Panc1 (cell line): ENCODE results near the gene IGFBP7. TPM values are rescaled to one million over a fixed set of nuclear protein-coding genes. Genes with fewer than 3 reads are reported as not detected.
A peak's percentile ranks its signal among the peaks of the same experiment; 100 is the strongest.

Source experiments
- ATAC-seq: fragments of 200-7000 bp; cut with Tn5 transposase; 2 replicates; pipeline ENCODE4 v1.9.1; 2020; ENCODE audit warnings: mild to moderate bottlenecking, moderate library complexity
- Bru-seq: library from RNA; stranded (reverse); fragments of 400-500 nt; gene quantifications from one replicate; lab custom pipeline; 2021; lab: Mats Ljungman, UMichigan
- BruChase-seq, 2 experiments: library from RNA; stranded (reverse); fragments of 400-500 nt; gene quantifications; one replicate each; lab custom pipeline; 2021; lab: Mats Ljungman, UMichigan
- BruUV-seq: library from RNA; stranded (reverse); fragments of 400-500 nt; replicated peaks from 2 replicates; lab custom pipeline; 2021; lab: Mats Ljungman, UMichigan
- CTCF ChIA-PET: fragments of 300-600 bp; sonication (Branson Sonifier 250); formaldehyde crosslinking; loops from one replicate; lab custom pipeline; 2022; ENCODE audit warnings: antibody characterized with exemption; lab: Charles Lee
- POLR2A ChIA-PET: fragments of 300-600 bp; sonication (Branson Sonifier 250); formaldehyde crosslinking; loops from one replicate; lab custom pipeline; 2022; ENCODE audit warnings: antibody characterized with exemption; lab: Charles Lee
- DNase-seq: peaks from one replicate; pipeline ENCODE4 v3.0.0-alpha.2; 2010; ENCODE audit warnings: low read depth, low spot score
- H3K27ac ChIP-seq: 2 replicates; pipeline ENCODE4 v1.5.1; 2011; ENCODE audit warnings: mild to moderate bottlenecking, low read length, inconsistent platforms
- H3K27me3 ChIP-seq: fragments of 200-500 bp; sonication (Bioruptor generic); 2 replicates; pipeline ENCODE4 v1.6.0; 2014; ENCODE audit warnings: low read length, inconsistent platforms; ENCODE audit not compliant: control insufficient read depth, insufficient read depth
- H3K36me3 ChIP-seq: fragments of 200-500 bp; sonication (Bioruptor generic); 2 replicates; pipeline ENCODE4 v1.5.1; 2014; ENCODE audit warnings: inconsistent platforms, mild to moderate bottlenecking, low read length, moderate library complexity; ENCODE audit not compliant: control insufficient read depth, insufficient read depth
- H3K4me1 ChIP-seq: 2 replicates; pipeline ENCODE4 v1.5.1; 2011; ENCODE audit warnings: inconsistent platforms, mild to moderate bottlenecking, low read length, moderate library complexity; ENCODE audit not compliant: control insufficient read depth, insufficient read depth
- H3K4me3 ChIP-seq, 2 experiments: 2 replicates each; pipeline ENCODE4 v1.5.1; 2011 to 2012; ENCODE audit warnings: low read depth in 2 of 2, low read length in 2 of 2, mild to moderate bottlenecking in 2 of 2, inconsistent platforms in 1 of 2, moderate library complexity in 1 of 2
- H3K9me3 ChIP-seq: fragments of 200-500 bp; sonication (Bioruptor generic); 2 replicates; pipeline ENCODE4 v1.5.1; 2014; ENCODE audit warnings: low read depth, mild to moderate bottlenecking, inconsistent platforms, low read length, moderate library complexity; ENCODE audit not compliant: control insufficient read depth, insufficient read depth
- POLR2AphosphoS5 ChIP-seq: IDR thresholded peaks from 2 replicates; pipeline ENCODE4 v1.6.1; 2012; ENCODE audit warnings: mild to moderate bottlenecking, low read depth, low read length, moderate library complexity
- SIN3A ChIP-seq: IDR thresholded peaks from 2 replicates; pipeline ENCODE4 v1.6.1; 2012; ENCODE audit warnings: low read depth, mild to moderate bottlenecking, low read length, moderate library complexity, borderline replicate concordance; ENCODE audit not compliant: insufficient read depth
- TCF7L2 ChIP-seq: IDR thresholded peaks from 2 replicates; pipeline ENCODE4 v1.6.1; 2011; ENCODE audit warnings: mild to moderate bottlenecking, low read depth, low read length, inconsistent platforms
- in situ Hi-C: cut with HindIII; loops from 2 replicates; pipeline ENCODE4 v1.10.0; 2016; ENCODE audit warnings: low sequenced_read_pairs, low pct_unique_long_range_greater_than_20kb
- intact Hi-C: fragments of 100-400 bp; cut with micrococcal nuclease; formaldehyde crosslinking; loops from one replicate; pipeline ENCODE4 v1.10.0; 2022; ENCODE audit not compliant: unreplicated experiment
- long read RNA-seq: library from polyadenylated mRNA; unstranded; transcript quantifications from one replicate; pipeline ENCODE4 v2.0.0, GENCODE V29; 2021; ENCODE audit not compliant: unreplicated experiment
- polyA plus RNA-seq: library from polyadenylated mRNA; unstranded; fragments of >200 nt; gene quantifications from one replicate; pipeline ENCODE4 v1.2.1, GENCODE V29; 2012; ENCODE audit warnings: missing spikeins; ENCODE audit not compliant: insufficient read length
- total RNA-seq: library from RNA; stranded (reverse); gene quantifications from one replicate; pipeline ENCODE4 v1.2.1, GENCODE V29; 2021; ENCODE audit not compliant: unreplicated experiment
- TF ChIP-seq, protein P1 (sequence below): fragments of 450-650 bp; IDR thresholded peaks from 2 replicates; pipeline ENCODE4 v1.5.1; 2017; ENCODE audit warnings: mild to moderate bottlenecking
- TF ChIP-seq, protein P2 (sequence below), 2 experiments: IDR thresholded peaks; 2 replicates each; pipeline ENCODE4 v1.6.1; 2011 to 2012; ENCODE audit warnings: low read depth in 2 of 2, control low read depth in 1 of 2, low read length in 1 of 2, mild to moderate bottlenecking in 1 of 2, moderate library complexity in 1 of 2; ENCODE audit not compliant: insufficient read depth in 1 of 2

IGFBP7 gene, protein sequence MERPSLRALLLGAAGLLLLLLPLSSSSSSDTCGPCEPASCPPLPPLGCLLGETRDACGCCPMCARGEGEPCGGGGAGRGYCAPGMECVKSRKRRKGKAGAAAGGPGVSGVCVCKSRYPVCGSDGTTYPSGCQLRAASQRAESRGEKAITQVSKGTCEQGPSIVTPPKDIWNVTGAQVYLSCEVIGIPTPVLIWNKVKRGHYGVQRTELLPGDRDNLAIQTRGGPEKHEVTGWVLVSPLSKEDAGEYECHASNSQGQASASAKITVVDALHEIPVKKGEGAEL
- total RNA-seq = 9.5 TPM
- 4.8 TPM for polyA plus RNA-seq
- Bru-seq, nascent RNA = percentile 41 among the genes with signal in this experiment
- percentile 28 among the genes with signal in this experiment for BruChase-seq, experiment 1, labeled RNA remaining after a 2-hour chase
- BruChase-seq, experiment 2, labeled RNA remaining after a 6-hour chase = percentile 28 among the genes with signal in this experiment
- long read RNA-seq, partial matches to known transcripts = 2 of 5 reads
- long read RNA-seq, other reads (novel, unspliced or antisense) = 0 of 5 reads

DNA sequence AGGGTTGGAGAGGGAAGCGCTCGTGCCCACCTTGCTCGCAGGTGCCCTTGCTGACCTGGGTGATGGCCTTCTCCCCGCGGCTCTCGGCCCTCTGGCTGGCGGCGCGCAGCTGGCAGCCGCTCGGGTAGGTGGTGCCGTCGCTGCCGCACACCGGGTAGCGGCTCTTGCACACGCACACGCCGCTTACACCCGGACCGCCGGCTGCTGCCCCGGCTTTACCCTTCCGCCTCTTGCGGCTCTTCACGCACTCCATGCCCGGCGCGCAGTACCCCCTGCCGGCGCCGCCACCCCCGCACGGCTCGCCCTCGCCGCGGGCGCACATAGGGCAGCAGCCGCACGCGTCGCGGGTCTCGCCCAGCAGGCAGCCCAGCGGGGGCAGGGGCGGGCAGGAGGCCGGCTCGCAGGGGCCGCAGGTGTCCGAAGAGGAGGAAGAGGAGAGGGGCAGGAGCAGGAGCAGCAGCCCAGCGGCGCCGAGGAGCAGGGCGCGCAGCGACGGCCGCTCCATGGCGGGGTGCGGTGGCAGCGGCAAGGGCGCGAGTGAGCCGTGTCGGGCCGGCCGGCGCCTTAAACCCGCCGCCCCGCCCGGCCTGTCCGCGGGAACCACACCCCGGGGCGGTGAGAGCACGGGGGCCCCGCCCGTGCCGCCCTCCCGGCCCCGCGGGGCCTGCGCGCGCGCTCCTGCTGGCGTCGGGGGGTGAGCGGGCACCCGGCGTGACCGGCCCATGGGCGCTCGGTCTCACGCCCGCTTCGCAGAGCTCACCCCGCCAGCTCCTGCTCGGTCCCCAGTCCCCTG lies at the start of gene IGFBP7:
Gene IGFBP7, minus strand, starts transcription at position 539 of the 793 bp plus-strand sequence. Its CDS starts 34 bp downstream, at position 505.
- CTCF ChIA-PET = no interaction called here
- Histone ChIP-seq H3K4me3 (peak within 1 kb of the TSS; percentile 27 to 42), H3K27me3 (peaks cover 8% of the 10 kb centered on the region), H3K27ac (no peak within 1 kb of the TSS), H3K4me1 (no peaks in the 10 kb centered on the region), H3K36me3 (no peaks in the 10 kb centered on the region), H3K9me3 (no peaks in the 10 kb centered on the region)
- in situ Hi-C loops = no loop called here
- intact Hi-C loops = loop anchor here (10.0 kb wide), 1 partner anchor 1065 kb away; a partner anchor contains a TSS
- no TSS peak for BruUV-seq
- peak; percentile 71 for ATAC-seq
- POLR2A ChIA-PET = interaction anchor here (0.7 kb wide), 1 partner anchor 890 kb away, joined by 4 read pairs; no protein-coding TSS in a partner anchor
- TF ChIP-seq TCF7L2 (no peak), POLR2AphosphoS5 (no peak), SIN3A (no peak)
- TF ChIP-seq, protein P1, sequence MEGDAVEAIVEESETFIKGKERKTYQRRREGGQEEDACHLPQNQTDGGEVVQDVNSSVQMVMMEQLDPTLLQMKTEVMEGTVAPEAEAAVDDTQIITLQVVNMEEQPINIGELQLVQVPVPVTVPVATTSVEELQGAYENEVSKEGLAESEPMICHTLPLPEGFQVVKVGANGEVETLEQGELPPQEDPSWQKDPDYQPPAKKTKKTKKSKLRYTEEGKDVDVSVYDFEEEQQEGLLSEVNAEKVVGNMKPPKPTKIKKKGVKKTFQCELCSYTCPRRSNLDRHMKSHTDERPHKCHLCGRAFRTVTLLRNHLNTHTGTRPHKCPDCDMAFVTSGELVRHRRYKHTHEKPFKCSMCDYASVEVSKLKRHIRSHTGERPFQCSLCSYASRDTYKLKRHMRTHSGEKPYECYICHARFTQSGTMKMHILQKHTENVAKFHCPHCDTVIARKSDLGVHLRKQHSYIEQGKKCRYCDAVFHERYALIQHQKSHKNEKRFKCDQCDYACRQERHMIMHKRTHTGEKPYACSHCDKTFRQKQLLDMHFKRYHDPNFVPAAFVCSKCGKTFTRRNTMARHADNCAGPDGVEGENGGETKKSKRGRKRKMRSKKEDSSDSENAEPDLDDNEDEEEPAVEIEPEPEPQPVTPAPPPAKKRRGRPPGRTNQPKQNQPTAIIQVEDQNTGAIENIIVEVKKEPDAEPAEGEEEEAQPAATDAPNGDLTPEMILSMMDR = no peak
- TF ChIP-seq, protein P2, sequence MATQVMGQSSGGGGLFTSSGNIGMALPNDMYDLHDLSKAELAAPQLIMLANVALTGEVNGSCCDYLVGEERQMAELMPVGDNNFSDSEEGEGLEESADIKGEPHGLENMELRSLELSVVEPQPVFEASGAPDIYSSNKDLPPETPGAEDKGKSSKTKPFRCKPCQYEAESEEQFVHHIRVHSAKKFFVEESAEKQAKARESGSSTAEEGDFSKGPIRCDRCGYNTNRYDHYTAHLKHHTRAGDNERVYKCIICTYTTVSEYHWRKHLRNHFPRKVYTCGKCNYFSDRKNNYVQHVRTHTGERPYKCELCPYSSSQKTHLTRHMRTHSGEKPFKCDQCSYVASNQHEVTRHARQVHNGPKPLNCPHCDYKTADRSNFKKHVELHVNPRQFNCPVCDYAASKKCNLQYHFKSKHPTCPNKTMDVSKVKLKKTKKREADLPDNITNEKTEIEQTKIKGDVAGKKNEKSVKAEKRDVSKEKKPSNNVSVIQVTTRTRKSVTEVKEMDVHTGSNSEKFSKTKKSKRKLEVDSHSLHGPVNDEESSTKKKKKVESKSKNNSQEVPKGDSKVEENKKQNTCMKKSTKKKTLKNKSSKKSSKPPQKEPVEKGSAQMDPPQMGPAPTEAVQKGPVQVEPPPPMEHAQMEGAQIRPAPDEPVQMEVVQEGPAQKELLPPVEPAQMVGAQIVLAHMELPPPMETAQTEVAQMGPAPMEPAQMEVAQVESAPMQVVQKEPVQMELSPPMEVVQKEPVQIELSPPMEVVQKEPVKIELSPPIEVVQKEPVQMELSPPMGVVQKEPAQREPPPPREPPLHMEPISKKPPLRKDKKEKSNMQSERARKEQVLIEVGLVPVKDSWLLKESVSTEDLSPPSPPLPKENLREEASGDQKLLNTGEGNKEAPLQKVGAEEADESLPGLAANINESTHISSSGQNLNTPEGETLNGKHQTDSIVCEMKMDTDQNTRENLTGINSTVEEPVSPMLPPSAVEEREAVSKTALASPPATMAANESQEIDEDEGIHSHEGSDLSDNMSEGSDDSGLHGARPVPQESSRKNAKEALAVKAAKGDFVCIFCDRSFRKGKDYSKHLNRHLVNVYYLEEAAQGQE (IDR thresholded peaks at IDR 0.05; ENCODE audit: insufficient read depth in 1 of 2, low read depth in 2 of 2, low read length in 1 of 2) = no peak
- DNase-seq = no peak

DNA sequence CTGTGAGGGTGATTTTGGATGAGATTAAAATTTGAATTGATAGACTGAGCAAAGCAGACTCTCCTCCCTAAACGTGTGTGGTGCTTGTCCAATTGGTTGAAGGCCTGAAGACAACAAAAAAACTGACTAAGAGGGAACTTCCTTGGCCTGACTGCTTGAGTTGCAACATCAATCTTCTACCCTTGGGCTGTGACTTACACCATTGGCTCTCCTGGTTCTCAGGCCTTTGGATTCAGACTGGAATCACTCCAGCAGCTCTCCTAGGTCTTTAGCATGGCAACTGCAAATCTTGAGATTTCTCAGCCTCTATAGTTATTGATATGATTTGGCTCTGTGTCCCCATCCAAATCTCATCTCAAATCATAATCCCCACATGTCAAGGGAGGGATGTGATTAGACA lies 49.7 kb upstream of the IGFBP7 start:
- in situ Hi-C loops = no loop called here
- DNase-seq (no peak), ATAC-seq (no peak)
- POLR2A ChIA-PET = no interaction called here
- Histone ChIP-seq H3K36me3 (no peaks in the 10 kb centered on the region), H3K27ac (no peak overlapping the region), H3K4me1 (no peaks in the 10 kb centered on the region), H3K9me3 (no peaks in the 10 kb centered on the region), H3K27me3 (no peaks in the 10 kb centered on the region; the same call in 1 of the 2 replicates), H3K4me3 (no peak overlapping the region)
- BruUV-seq = no TSS peak
- intact Hi-C loops = loop anchor here (5.0 kb wide), 2 partner anchors 123 to 267 kb away; no protein-coding TSS in a partner anchor
- TF ChIP-seq POLR2AphosphoS5 (no peak), SIN3A (no peak), TCF7L2 (no peak)
- TF ChIP-seq, protein P1 = no peak
- TF ChIP-seq, protein P2 (IDR thresholded peaks at IDR 0.05; ENCODE audit: insufficient read depth in 1 of 2, low read depth in 2 of 2, low read length in 1 of 2) = no peak
- CTCF ChIA-PET = no interaction called here
